GM12801 (cell line): Measurements from ENCODE around the gene C1QBP.

Experiments used
- TF ChIP-seq, protein P1 (sequence below): IDR thresholded peaks from one replicate; pipeline ENCODE4 v1.5.1; 2011; ENCODE audit warnings: control low read depth; ENCODE audit not compliant: insufficient read length; ENCODE audit errors: extremely low read depth

C1QBP gene

DNA sequence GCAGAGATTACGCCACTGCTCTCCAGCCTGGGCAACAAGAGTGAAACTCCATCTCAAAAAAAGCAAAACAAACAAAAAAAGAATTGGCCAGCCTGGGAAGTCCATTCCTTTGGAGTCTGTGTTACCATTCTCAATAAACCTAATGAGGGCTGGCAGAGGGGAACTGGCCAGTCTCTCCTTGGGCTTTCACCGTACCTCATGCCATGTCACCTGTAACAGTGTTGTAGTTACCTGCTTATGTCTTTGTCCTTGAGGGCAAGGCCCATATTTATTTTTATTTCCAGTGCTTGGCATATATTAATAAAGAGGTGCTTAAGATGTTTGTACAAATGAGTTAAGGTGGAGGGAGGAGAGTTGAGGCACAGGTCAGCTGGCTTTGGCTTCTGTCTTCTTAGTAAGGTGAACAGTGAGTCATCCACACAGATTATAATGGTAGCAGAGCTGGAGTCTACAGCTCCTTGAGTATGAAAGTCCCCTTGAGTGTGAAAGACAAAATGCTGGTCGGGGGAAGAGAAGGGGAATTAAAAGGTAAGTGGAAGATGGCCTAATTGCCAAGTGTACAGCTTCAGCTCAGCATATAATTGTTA is 8.4 kb downstream of the C1QBP start:
- TF ChIP-seq, protein P1, sequence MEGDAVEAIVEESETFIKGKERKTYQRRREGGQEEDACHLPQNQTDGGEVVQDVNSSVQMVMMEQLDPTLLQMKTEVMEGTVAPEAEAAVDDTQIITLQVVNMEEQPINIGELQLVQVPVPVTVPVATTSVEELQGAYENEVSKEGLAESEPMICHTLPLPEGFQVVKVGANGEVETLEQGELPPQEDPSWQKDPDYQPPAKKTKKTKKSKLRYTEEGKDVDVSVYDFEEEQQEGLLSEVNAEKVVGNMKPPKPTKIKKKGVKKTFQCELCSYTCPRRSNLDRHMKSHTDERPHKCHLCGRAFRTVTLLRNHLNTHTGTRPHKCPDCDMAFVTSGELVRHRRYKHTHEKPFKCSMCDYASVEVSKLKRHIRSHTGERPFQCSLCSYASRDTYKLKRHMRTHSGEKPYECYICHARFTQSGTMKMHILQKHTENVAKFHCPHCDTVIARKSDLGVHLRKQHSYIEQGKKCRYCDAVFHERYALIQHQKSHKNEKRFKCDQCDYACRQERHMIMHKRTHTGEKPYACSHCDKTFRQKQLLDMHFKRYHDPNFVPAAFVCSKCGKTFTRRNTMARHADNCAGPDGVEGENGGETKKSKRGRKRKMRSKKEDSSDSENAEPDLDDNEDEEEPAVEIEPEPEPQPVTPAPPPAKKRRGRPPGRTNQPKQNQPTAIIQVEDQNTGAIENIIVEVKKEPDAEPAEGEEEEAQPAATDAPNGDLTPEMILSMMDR = no peak

- TF ChIP-seq, protein P1 = no peak
Measured at GRCh38 chr17:5429191-5429887, 9.6 kb downstream of the C1QBP start.

DNA sequence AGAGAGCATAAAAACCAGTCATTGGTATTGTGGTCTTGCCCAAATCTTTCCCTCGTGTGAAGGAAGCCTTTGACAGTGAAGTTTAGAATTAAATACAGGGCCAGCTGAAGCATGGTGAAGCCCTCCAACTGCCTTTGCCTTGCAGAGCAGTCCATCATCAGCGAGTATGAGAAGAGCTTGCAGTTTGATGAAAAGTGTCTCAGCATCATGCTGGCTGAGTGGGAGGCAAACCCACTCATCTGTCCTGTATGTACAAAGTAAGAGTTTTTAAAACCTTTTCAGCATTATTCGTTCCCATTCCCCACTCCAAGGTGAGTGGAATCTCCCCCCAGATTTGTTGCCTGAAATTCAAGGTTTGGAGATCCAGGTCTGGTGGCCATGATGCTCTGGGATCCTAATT is 13.1 kb downstream of the C1QBP start:
- TF ChIP-seq, protein P1 = no peak

- TF ChIP-seq, protein P1 = no peak
Measured at GRCh38 chr17:5424909-5425308, 14.0 kb downstream of the C1QBP start.

GRCh38 chr17:5422505-5422904 is 16.4 kb downstream of the C1QBP start:
- TF ChIP-seq, protein P1 = no peak

GRCh38 chr17:5419959-5420653 is 18.8 kb downstream of the C1QBP start, which contains the start of gene RPAIN:
TSS of gene RPAIN (plus strand) at chr17:5420182. CDS start at chr17:5420211, 29 bp downstream.
- TF ChIP-seq, protein P1 = no peak

GRCh38 chr17:5419356-5419958 is 19.5 kb downstream of the C1QBP start, which contains the start of gene NUP88:
TSS of gene NUP88 (minus strand) at chr17:5419662. CDS start at chr17:5419650, 12 bp downstream.
- TF ChIP-seq, protein P1 = no peak
